Gastrocnemius medialis (tissue), 4 donors: Measurements from ENCODE around the gene STAT6. TPM values are rescaled to one million over a fixed set of nuclear protein-coding genes. Genes with fewer than 3 reads are reported as not detected.

Source experiments
- ATAC-seq, 2 donors: fragments of 150-250 bp; one replicate each; pipeline ENCODE4 v1.9.1; 2016
- DNase-seq, 2 donors: peaks; one replicate each; pipeline ENCODE4 v3.0.0-alpha.2; 2019
- H3K27ac ChIP-seq, 4 donors: fragments of 200-600 bp; sonication (generic); 1 replicate in 1 of 4; 2 replicates in 3 of 4; pipeline ENCODE4 v1.5.1; 2016 to 2018; ENCODE audit warnings: mild to moderate bottlenecking in 2 of 4, moderate library complexity in 1 of 4
- H3K27me3 ChIP-seq, 3 donors: fragments of 200-600 bp; sonication (generic) in 2 of 3; 1 replicate in 1 of 3; 2 replicates in 2 of 3; pipeline versions ENCODE4 v1.5.1 to v1.6.0; 2016 to 2019; ENCODE audit warnings: mild to moderate bottlenecking in 1 of 3, moderate library complexity in 1 of 3
- H3K36me3 ChIP-seq, 2 donors: fragments of 200-600 bp; sonication (generic) in 1 of 2; one replicate each; pipeline ENCODE4 v1.5.1; 2017 to 2018
- H3K4me1 ChIP-seq, 2 donors: fragments of 200-600 bp; sonication (generic) in 1 of 2; one replicate each; pipeline ENCODE4 v1.5.1; 2016 to 2017; ENCODE audit warnings: mild to moderate bottlenecking in 2 of 2
- H3K4me3 ChIP-seq, 4 donors: fragments of 200-600 bp; sonication (generic) in 3 of 4; 1 replicate in 1 of 4; 2 replicates in 3 of 4; pipeline ENCODE4 v1.5.1; 2016 to 2019; ENCODE audit warnings: mild to moderate bottlenecking in 2 of 4
- H3K9me3 ChIP-seq, 3 donors: fragments of 200-600 bp; sonication (generic) in 2 of 3; 1 replicate in 1 of 3; 2 replicates in 2 of 3; pipeline ENCODE4 v1.5.1; 2016 to 2019
- POLR2A ChIP-seq, 2 donors: fragments of 450-650 bp; IDR thresholded peaks; one replicate each; pipeline ENCODE4 v1.6.1; 2017; ENCODE audit warnings: antibody characterized with exemption in 2 of 2, mild to moderate bottlenecking in 2 of 2, moderate library complexity in 2 of 2
- in situ Hi-C, 4 donors: fragments of 200-750 bp; cut with MboI; loops; one replicate each; pipeline versions ENCODE4 v1.15.0 to v1.8.0; 2017; ENCODE audit warnings: low sequenced_read_pairs in 4 of 4
- intact Hi-C: fragments of 100-400 bp; cut with DNase I; formaldehyde crosslinking; loops from one replicate; pipeline ENCODE4 v1.15.1; 2023; ENCODE audit warnings: low total_unique reads
- total RNA-seq, 4 donors: library from RNA; depleted of rRNA; stranded (reverse); fragments of >200 nt; gene quantifications; one replicate each; pipeline versions ENCODE4 v1.1.0 to v1.2.3, GENCODE V29; 2016
- TF ChIP-seq, protein P1 (sequence below), 5 experiments: fragments of 450-650 bp in 3 of 5; fragments of 200-600 bp in 2 of 5; sonication (generic) in 2 of 5; IDR thresholded peaks in 4 of 5; conservative IDR thresholded peaks in 1 of 5; 1 replicate in 4 of 5; 2 replicates in 1 of 5; pipeline ENCODE4 v1.5.1; 2016 to 2019; ENCODE audit warnings: antibody characterized with exemption in 5 of 5, mild to moderate bottlenecking in 3 of 5, moderate library complexity in 3 of 5

The STAT6 gene
- total RNA-seq, 4 donors from 2014 or later, result 12.5 to 17.4 (median 14.4) TPM

DNA sequence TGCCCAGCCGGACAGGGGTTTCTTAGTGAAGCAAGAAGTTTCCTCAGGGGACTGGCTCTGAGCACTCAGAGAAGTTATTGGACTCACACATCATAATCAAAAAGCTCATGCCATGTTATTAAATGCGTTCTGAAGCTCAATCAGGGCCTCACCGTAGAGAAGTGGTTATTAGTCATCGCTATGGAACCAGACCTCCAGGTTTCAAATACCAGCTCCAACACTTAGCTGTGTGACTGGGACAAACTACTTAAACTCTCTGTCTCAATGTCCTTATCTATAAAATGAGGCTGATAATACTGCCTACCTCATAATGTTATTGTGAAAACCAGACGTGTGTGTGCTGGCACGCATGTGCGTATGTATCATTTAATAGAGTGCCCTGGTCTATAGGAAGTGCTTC is 7.3 kb downstream of the STAT6 start:
- Histone ChIP-seq H3K27ac (no peak overlapping the region), H3K27me3 (no peaks in the 10 kb centered on the region), H3K36me3 (no peaks in the 10 kb centered on the region), H3K9me3 (no peaks in the 10 kb centered on the region), H3K4me1 (no peaks in the 10 kb centered on the region), H3K4me3 (no peak overlapping the region)
- DNase-seq, result no peak
- no peak for TF ChIP-seq POLR2A (IDR thresholded peaks at IDR 0.05)
- TF ChIP-seq, protein P1, sequence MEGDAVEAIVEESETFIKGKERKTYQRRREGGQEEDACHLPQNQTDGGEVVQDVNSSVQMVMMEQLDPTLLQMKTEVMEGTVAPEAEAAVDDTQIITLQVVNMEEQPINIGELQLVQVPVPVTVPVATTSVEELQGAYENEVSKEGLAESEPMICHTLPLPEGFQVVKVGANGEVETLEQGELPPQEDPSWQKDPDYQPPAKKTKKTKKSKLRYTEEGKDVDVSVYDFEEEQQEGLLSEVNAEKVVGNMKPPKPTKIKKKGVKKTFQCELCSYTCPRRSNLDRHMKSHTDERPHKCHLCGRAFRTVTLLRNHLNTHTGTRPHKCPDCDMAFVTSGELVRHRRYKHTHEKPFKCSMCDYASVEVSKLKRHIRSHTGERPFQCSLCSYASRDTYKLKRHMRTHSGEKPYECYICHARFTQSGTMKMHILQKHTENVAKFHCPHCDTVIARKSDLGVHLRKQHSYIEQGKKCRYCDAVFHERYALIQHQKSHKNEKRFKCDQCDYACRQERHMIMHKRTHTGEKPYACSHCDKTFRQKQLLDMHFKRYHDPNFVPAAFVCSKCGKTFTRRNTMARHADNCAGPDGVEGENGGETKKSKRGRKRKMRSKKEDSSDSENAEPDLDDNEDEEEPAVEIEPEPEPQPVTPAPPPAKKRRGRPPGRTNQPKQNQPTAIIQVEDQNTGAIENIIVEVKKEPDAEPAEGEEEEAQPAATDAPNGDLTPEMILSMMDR (IDR thresholded peaks at IDR 0.05 in 4 of 5, conservative IDR thresholded peaks at IDR 0.05 in 1 of 5), result no peak
- ATAC-seq, result no peak
- intact Hi-C loops, result no loop called here
- in situ Hi-C loops, result no loop called here

DNA sequence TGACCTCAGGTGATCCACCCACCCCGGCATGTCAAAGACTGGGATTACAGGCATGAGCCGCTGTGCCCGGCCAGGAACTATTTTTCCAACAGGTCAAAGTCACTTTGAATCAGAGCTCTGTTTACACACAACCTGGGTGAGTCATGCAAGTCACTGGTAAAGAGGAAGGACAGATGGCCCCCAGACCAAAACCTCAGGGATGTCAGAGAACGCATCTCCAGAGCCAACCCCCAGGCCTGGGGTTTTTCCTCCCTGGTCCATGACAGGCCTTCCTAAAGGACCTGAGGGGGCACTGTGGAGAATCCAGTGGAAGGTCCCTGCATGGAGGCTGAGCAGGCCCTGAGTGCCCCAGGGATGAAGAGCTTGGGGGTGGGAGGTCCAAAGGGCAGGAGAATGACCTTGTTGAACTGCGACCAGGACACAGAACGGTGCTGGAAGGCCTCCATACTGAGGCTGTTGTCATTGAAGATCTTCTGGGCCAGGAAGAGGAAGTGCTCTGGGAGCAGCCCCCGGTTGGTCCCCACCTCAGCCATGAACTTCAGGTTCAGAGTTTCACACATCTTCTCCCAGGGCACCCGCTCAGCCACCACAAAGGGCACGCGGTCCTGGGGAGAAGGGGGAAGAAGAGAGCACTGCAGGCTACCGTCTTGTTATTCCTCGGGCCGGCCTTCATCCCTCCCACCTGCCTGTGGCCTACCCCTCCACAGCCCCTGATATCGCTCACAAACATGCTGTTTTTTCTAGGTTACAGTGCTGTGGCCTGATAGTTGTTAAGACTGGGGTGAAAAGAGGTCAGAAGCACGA is 9.1 kb downstream of the STAT6 start:
- no peaks in the 10 kb centered on the region for H3K36me3 ChIP-seq

GRCh38 chr12:57099766-57100165 is 11.4 kb downstream of the STAT6 start:
- Histone ChIP-seq H3K36me3 (peaks cover 0 to 2% of the 10 kb centered on the region in 2 donors), H3K9me3 (no peaks in the 10 kb centered on the region), H3K27ac (no peak overlapping the region), H3K4me1 (no peaks in the 10 kb centered on the region), H3K27me3 (no peaks in the 10 kb centered on the region), H3K4me3 (no peak overlapping the region)
- ATAC-seq (no peak), DNase-seq (no peak)
- no peak for TF ChIP-seq POLR2A (IDR thresholded peaks at IDR 0.05)
- TF ChIP-seq, protein P1 (IDR thresholded peaks at IDR 0.05 in 4 of 5, conservative IDR thresholded peaks at IDR 0.05 in 1 of 5), result no peak
- in situ Hi-C loops, result no loop called here
- intact Hi-C loops, result no loop called here

More for the DNA sequence above, 9.1 kb downstream of the STAT6 start:
- in situ Hi-C loops, result no loop called here
- no peak for DNase-seq
- intact Hi-C loops, result no loop called here
- H3K9me3 ChIP-seq, result no peaks in the 10 kb centered on the region
- H3K4me1 ChIP-seq, result no peaks in the 10 kb centered on the region
- H3K27ac ChIP-seq, result no peak overlapping the region
- no peak overlapping the region for H3K4me3 ChIP-seq
- ATAC-seq, result no peak
- H3K27me3 ChIP-seq, result no peaks in the 10 kb centered on the region
- TF ChIP-seq POLR2A (IDR thresholded peaks at IDR 0.05), result no peak
- TF ChIP-seq, protein P1 (IDR thresholded peaks at IDR 0.05 in 4 of 5, conservative IDR thresholded peaks at IDR 0.05 in 1 of 5), result no peak

GRCh38 chr12:57099047-57099714 is 12.0 kb downstream of the STAT6 start:
- H3K27me3 ChIP-seq, result no peaks in the 10 kb centered on the region
- peaks cover 0 to 4% of the 10 kb centered on the region in 2 donors for H3K36me3 ChIP-seq
- H3K4me1 ChIP-seq, result peaks cover 0 to 4% of the 10 kb centered on the region in 2 donors
- H3K9me3 ChIP-seq, result no peaks in the 10 kb centered on the region
- intact Hi-C loops (no loop called here), in situ Hi-C loops (no loop called here)
- no peak for DNase-seq
- no peak for TF ChIP-seq POLR2A (IDR thresholded peaks at IDR 0.05)
- TF ChIP-seq, protein P1 (IDR thresholded peaks at IDR 0.05 in 4 of 5, conservative IDR thresholded peaks at IDR 0.05 in 1 of 5), result no peak
- no peak for ATAC-seq
- H3K27ac ChIP-seq, result no peak overlapping the region
- H3K4me3 ChIP-seq, result no peak overlapping the region
